ENCODE results near the gene PARVA. TPM values are rescaled to one million over a fixed set of nuclear protein-coding genes. Genes with fewer than 3 reads are reported as not detected.

The PARVA gene
- total RNA-seq, 1 donor from 2014 or later: 15.1 TPM

GRCh38 chr11:12483604-12484003 is 106.2 kb downstream of the PARVA start:
- no peaks in the 10 kb centered on the region for H3K9me3 ChIP-seq (ENCODE audit: control insufficient read depth in 3 of 3, low read length in 3 of 3)
- H3K27me3 ChIP-seq (ENCODE audit: control insufficient read depth in 3 of 3, insufficient read depth in 3 of 3, low read length in 3 of 3): no peaks in the 10 kb centered on the region
- H3K27ac ChIP-seq (ENCODE audit: low read depth, low read length): no peak overlapping the region
- H3K36me3 ChIP-seq (ENCODE audit: control insufficient read depth in 3 of 3, insufficient read depth in 3 of 3, low read length in 3 of 3): no peaks in the 10 kb centered on the region
- H3K9ac ChIP-seq (ENCODE audit: low read depth in 1 of 3, low read length in 3 of 3): no peak overlapping the region
- peaks cover 14 to 16% (median 14%) of the 10 kb centered on the region in 3 donors for H3K4me1 ChIP-seq (ENCODE audit: control insufficient read depth in 3 of 3, insufficient read depth in 3 of 3, low read length in 3 of 3)
- no peak overlapping the region for H3K4me3 ChIP-seq (ENCODE audit: low read length in 3 of 3)

GRCh38 chr11:12485328-12485727 is 108.0 kb downstream of the PARVA start:
- H3K4me1 ChIP-seq (ENCODE audit: control insufficient read depth in 3 of 3, insufficient read depth in 3 of 3, low read length in 3 of 3): peaks cover 14 to 15% (median 14%) of the 10 kb centered on the region in 3 donors
- H3K27me3 ChIP-seq (ENCODE audit: control insufficient read depth in 3 of 3, insufficient read depth in 3 of 3, low read length in 3 of 3): no peaks in the 10 kb centered on the region
- H3K4me3 ChIP-seq (ENCODE audit: low read length in 3 of 3): no peak overlapping the region
- no peaks in the 10 kb centered on the region for H3K36me3 ChIP-seq (ENCODE audit: control insufficient read depth in 3 of 3, insufficient read depth in 3 of 3, low read length in 3 of 3)
- no peak overlapping the region for H3K9ac ChIP-seq (ENCODE audit: low read depth in 1 of 3, low read length in 3 of 3)
- no peak overlapping the region for H3K27ac ChIP-seq (ENCODE audit: low read depth, low read length)
- H3K9me3 ChIP-seq (ENCODE audit: control insufficient read depth in 3 of 3, low read length in 3 of 3): peaks cover 0 to 4% (median 2%) of the 10 kb centered on the region in 3 donors

GRCh38 chr11:12489246-12489772 is 111.9 kb downstream of the PARVA start:
- no peak overlapping the region for H3K9ac ChIP-seq (ENCODE audit: low read depth in 1 of 3, low read length in 3 of 3)
- no peak overlapping the region for H3K4me3 ChIP-seq (ENCODE audit: low read length in 3 of 3)
- no peak overlapping the region for H3K27ac ChIP-seq (ENCODE audit: low read depth, low read length)
- peaks cover 0 to 3% (median 0%) of the 10 kb centered on the region in 3 donors for H3K4me1 ChIP-seq (ENCODE audit: control insufficient read depth in 3 of 3, insufficient read depth in 3 of 3, low read length in 3 of 3)
- peaks cover 0 to 4% (median 2%) of the 10 kb centered on the region in 3 donors for H3K9me3 ChIP-seq (ENCODE audit: control insufficient read depth in 3 of 3, low read length in 3 of 3)
- H3K27me3 ChIP-seq (ENCODE audit: control insufficient read depth in 3 of 3, insufficient read depth in 3 of 3, low read length in 3 of 3): no peaks in the 10 kb centered on the region
- H3K36me3 ChIP-seq (ENCODE audit: control insufficient read depth in 3 of 3, insufficient read depth in 3 of 3, low read length in 3 of 3): no peaks in the 10 kb centered on the region

- Histone ChIP-seq H3K9ac (ENCODE audit: low read depth in 1 of 3, low read length in 3 of 3) (no peak overlapping the region), H3K36me3 (ENCODE audit: control insufficient read depth in 3 of 3, insufficient read depth in 3 of 3, low read length in 3 of 3) (no peaks in the 10 kb centered on the region), H3K9me3 (ENCODE audit: control insufficient read depth in 3 of 3, low read length in 3 of 3) (no peaks in the 10 kb centered on the region), H3K27me3 (ENCODE audit: control insufficient read depth in 3 of 3, insufficient read depth in 3 of 3, low read length in 3 of 3) (no peaks in the 10 kb centered on the region), H3K4me1 (ENCODE audit: control insufficient read depth in 3 of 3, insufficient read depth in 3 of 3, low read length in 3 of 3) (peaks cover 0 to 4% (median 0%) of the 10 kb centered on the region in 3 donors), H3K27ac (ENCODE audit: low read depth, low read length) (no peak overlapping the region), H3K4me3 (ENCODE audit: low read length in 3 of 3) (no peak overlapping the region)
These were observed 117.3 kb downstream of the PARVA start for GRCh38 chr11:12494699-12495098.

GRCh38 chr11:12496181-12497025 is 119.0 kb downstream of the PARVA start:
- Histone ChIP-seq H3K27ac (ENCODE audit: low read depth, low read length) (no peak overlapping the region), H3K9ac (ENCODE audit: low read depth in 1 of 3, low read length in 3 of 3) (no peak overlapping the region), H3K36me3 (ENCODE audit: control insufficient read depth in 3 of 3, insufficient read depth in 3 of 3, low read length in 3 of 3) (no peaks in the 10 kb centered on the region), H3K27me3 (ENCODE audit: control insufficient read depth in 3 of 3, insufficient read depth in 3 of 3, low read length in 3 of 3) (no peaks in the 10 kb centered on the region), H3K4me1 (ENCODE audit: control insufficient read depth in 3 of 3, insufficient read depth in 3 of 3, low read length in 3 of 3) (peaks cover 0 to 4% (median 0%) of the 10 kb centered on the region in 3 donors), H3K9me3 (ENCODE audit: control insufficient read depth in 3 of 3, low read length in 3 of 3) (no peaks in the 10 kb centered on the region), H3K4me3 (ENCODE audit: low read length in 3 of 3) (no peak overlapping the region)

GRCh38 chr11:12497431-12497830 is 120.1 kb downstream of the PARVA start:
- Histone ChIP-seq H3K27me3 (ENCODE audit: control insufficient read depth in 3 of 3, insufficient read depth in 3 of 3, low read length in 3 of 3) (no peaks in the 10 kb centered on the region), H3K4me1 (ENCODE audit: control insufficient read depth in 3 of 3, insufficient read depth in 3 of 3, low read length in 3 of 3) (peaks cover 0 to 6% (median 0%) of the 10 kb centered on the region in 3 donors), H3K4me3 (ENCODE audit: low read length in 3 of 3) (no peak overlapping the region), H3K27ac (ENCODE audit: low read depth, low read length) (no peak overlapping the region), H3K9me3 (ENCODE audit: control insufficient read depth in 3 of 3, low read length in 3 of 3) (no peaks in the 10 kb centered on the region), H3K9ac (ENCODE audit: low read depth in 1 of 3, low read length in 3 of 3) (no peak overlapping the region), H3K36me3 (ENCODE audit: control insufficient read depth in 3 of 3, insufficient read depth in 3 of 3, low read length in 3 of 3) (no peaks in the 10 kb centered on the region)

- H3K27me3 ChIP-seq (ENCODE audit: control insufficient read depth in 3 of 3, insufficient read depth in 3 of 3, low read length in 3 of 3): no peaks in the 10 kb centered on the region
- no peak overlapping the region for H3K9ac ChIP-seq (ENCODE audit: low read depth in 1 of 3, low read length in 3 of 3)
- H3K4me1 ChIP-seq (ENCODE audit: control insufficient read depth in 3 of 3, insufficient read depth in 3 of 3, low read length in 3 of 3): peaks cover 5 to 7% (median 6%) of the 10 kb centered on the region in 3 donors
- H3K27ac ChIP-seq (ENCODE audit: low read depth, low read length): no peak overlapping the region
- no peaks in the 10 kb centered on the region for H3K9me3 ChIP-seq (ENCODE audit: control insufficient read depth in 3 of 3, low read length in 3 of 3)
- H3K36me3 ChIP-seq (ENCODE audit: control insufficient read depth in 3 of 3, insufficient read depth in 3 of 3, low read length in 3 of 3): peaks cover 0 to under 1% (median 0%) of the 10 kb centered on the region in 3 donors
- H3K4me3 ChIP-seq (ENCODE audit: low read length in 3 of 3): no peak overlapping the region
These were observed 121.7 kb downstream of the PARVA start for GRCh38 chr11:12499071-12499470.

- H3K4me3 ChIP-seq (ENCODE audit: low read length in 3 of 3): no peak overlapping the region
- H3K9ac ChIP-seq (ENCODE audit: low read depth in 1 of 3, low read length in 3 of 3): no peak overlapping the region
- H3K9me3 ChIP-seq (ENCODE audit: control insufficient read depth in 3 of 3, low read length in 3 of 3): no peaks in the 10 kb centered on the region
- H3K27ac ChIP-seq (ENCODE audit: low read depth, low read length): no peak overlapping the region
- no peaks in the 10 kb centered on the region for H3K27me3 ChIP-seq (ENCODE audit: control insufficient read depth in 3 of 3, insufficient read depth in 3 of 3, low read length in 3 of 3)
- peaks cover 0 to 5% (median 0%) of the 10 kb centered on the region in 3 donors for H3K36me3 ChIP-seq (ENCODE audit: control insufficient read depth in 3 of 3, insufficient read depth in 3 of 3, low read length in 3 of 3)
- H3K4me1 ChIP-seq (ENCODE audit: control insufficient read depth in 3 of 3, insufficient read depth in 3 of 3, low read length in 3 of 3): peaks cover 4 to 6% (median 5%) of the 10 kb centered on the region in 3 donors
These were observed 124.7 kb downstream of the PARVA start for GRCh38 chr11:12502046-12502445.

GRCh38 chr11:12503039-12503484 is 125.7 kb downstream of the PARVA start:
- H3K9me3 ChIP-seq (ENCODE audit: control insufficient read depth in 3 of 3, low read length in 3 of 3): no peaks in the 10 kb centered on the region
- peaks cover 0 to 5% (median 0%) of the 10 kb centered on the region in 3 donors for H3K36me3 ChIP-seq (ENCODE audit: control insufficient read depth in 3 of 3, insufficient read depth in 3 of 3, low read length in 3 of 3)
- peaks cover 7 to 9% (median 8%) of the 10 kb centered on the region in 3 donors for H3K4me1 ChIP-seq (ENCODE audit: control insufficient read depth in 3 of 3, insufficient read depth in 3 of 3, low read length in 3 of 3)
- no peak overlapping the region for H3K4me3 ChIP-seq (ENCODE audit: low read length in 3 of 3)
- no peak overlapping the region for H3K27ac ChIP-seq (ENCODE audit: low read depth, low read length)
- H3K27me3 ChIP-seq (ENCODE audit: control insufficient read depth in 3 of 3, insufficient read depth in 3 of 3, low read length in 3 of 3): no peaks in the 10 kb centered on the region
- no peak overlapping the region for H3K9ac ChIP-seq (ENCODE audit: low read depth in 1 of 3, low read length in 3 of 3)

GRCh38 chr11:12503886-12504285 is 126.5 kb downstream of the PARVA start:
- Histone ChIP-seq H3K27ac (ENCODE audit: low read depth, low read length) (no peak overlapping the region), H3K9me3 (ENCODE audit: control insufficient read depth in 3 of 3, low read length in 3 of 3) (no peaks in the 10 kb centered on the region), H3K9ac (ENCODE audit: low read depth in 1 of 3, low read length in 3 of 3) (no peak overlapping the region), H3K27me3 (ENCODE audit: control insufficient read depth in 3 of 3, insufficient read depth in 3 of 3, low read length in 3 of 3) (no peaks in the 10 kb centered on the region), H3K36me3 (ENCODE audit: control insufficient read depth in 3 of 3, insufficient read depth in 3 of 3, low read length in 3 of 3) (peaks cover 0 to 5% (median 0%) of the 10 kb centered on the region in 3 donors), H3K4me1 (ENCODE audit: control insufficient read depth in 3 of 3, insufficient read depth in 3 of 3, low read length in 3 of 3) (peaks cover 7 to 12% (median 8%) of the 10 kb centered on the region in 3 donors), H3K4me3 (ENCODE audit: low read length in 3 of 3) (no peak overlapping the region)

Data from skeletal muscle tissue (tissue), 4 donors.